HL-60 (cell line): ENCODE data around the gene DPT.
"Not testable (repeated sequence)": the region's sequence is repeated elsewhere in the genome, so short reads cannot be mapped to it uniquely, and the experiment has no call there.

ENCODE experiments used
- DNase-seq, 2 experiments: peaks; one replicate each; pipeline ENCODE4 v3.0.0-alpha.2; 2010 to 2020; ENCODE audit warnings: low read depth in 1 of 2, low spot score in 1 of 2
- H3K27ac ChIP-seq: fragments of 250-450 bp; sonication (Bioruptor Pico); replicated peaks from 2 replicates; pipeline ENCODE4 v1.5.1; 2020; ENCODE audit warnings: mild to moderate bottlenecking, moderate library complexity
- H3K27me3 ChIP-seq: fragments of 250-450 bp; sonication (Bioruptor Pico); 2 replicates; pipeline ENCODE4 v1.5.1; 2021; ENCODE audit warnings: mild to moderate bottlenecking, moderate library complexity; ENCODE audit not compliant: insufficient read depth, poor library complexity, severe bottlenecking
- H3K4me3 ChIP-seq: replicated peaks from 2 replicates; pipeline ENCODE4 v1.5.1; 2011; ENCODE audit warnings: mild to moderate bottlenecking, control low read depth, low read length; ENCODE audit not compliant: insufficient read depth
- CTCF ChIP-seq: IDR thresholded peaks from one replicate; pipeline ENCODE4 v1.5.1; 2011; ENCODE audit warnings: low read length, control low read depth, inconsistent platforms; ENCODE audit not compliant: insufficient read depth
- GABPA ChIP-seq: IDR thresholded peaks from 2 replicates; pipeline ENCODE4 v1.6.1; 2012; ENCODE audit warnings: low read depth
- POLR2AphosphoS5 ChIP-seq: IDR thresholded peaks from 2 replicates; pipeline ENCODE4 v1.6.1; 2012; ENCODE audit warnings: low read depth
- REST ChIP-seq: IDR thresholded peaks from 2 replicates; pipeline ENCODE4 v1.6.1; 2012; ENCODE audit warnings: low read depth; ENCODE audit not compliant: insufficient replicate concordance
- SPI1 ChIP-seq: IDR thresholded peaks from 2 replicates; pipeline ENCODE4 v1.6.1; 2012; ENCODE audit warnings: low read depth, mild to moderate bottlenecking, borderline replicate concordance

The DPT gene

GRCh38 chr1:168772428-168773060 lies 43.5 kb upstream of the DPT start:
- Histone ChIP-seq H3K27me3 (peaks cover under 1% of the 10 kb centered on the region), H3K27ac (no peak overlapping the region), H3K4me3 (no peak overlapping the region)
- DNase-seq: no peak
- TF ChIP-seq GABPA (no peak), SPI1 (no peak), CTCF (no peak), REST (no peak), POLR2AphosphoS5 (no peak)

GRCh38 chr1:168771104-168771630 lies 42.2 kb upstream of the DPT start:
- TF ChIP-seq POLR2AphosphoS5: no peak
- TF ChIP-seq GABPA: no peak
- TF ChIP-seq SPI1: no peak
- no peak for TF ChIP-seq REST
- TF ChIP-seq CTCF: no peak
- Histone ChIP-seq H3K27ac (no peak overlapping the region), H3K4me3 (no peak overlapping the region), H3K27me3 (no peaks in the 10 kb centered on the region)
- DNase-seq: no peak

- H3K27me3 ChIP-seq, DNase-seq, H3K27ac ChIP-seq, H3K4me3 ChIP-seq: not testable (repeated sequence)
Measured at GRCh38 chr1:168769893-168770292, 40.9 kb upstream of the DPT start.

- no peaks in the 10 kb centered on the region for H3K27me3 ChIP-seq
- TF ChIP-seq REST (no peak), POLR2AphosphoS5 (no peak), CTCF (no peak), GABPA (no peak), SPI1 (no peak)
- no peak overlapping the region for H3K27ac ChIP-seq
- no peak overlapping the region for H3K4me3 ChIP-seq
- DNase-seq: no peak
Measured at GRCh38 chr1:168767894-168768584, 39.0 kb upstream of the DPT start.
